Tibial nerve (tissue), 4 donors: ENCODE data around the gene HNRNPF. TPM values are rescaled to one million over a fixed set of nuclear protein-coding genes. Genes with fewer than 3 reads are reported as not detected.
A peak's percentile ranks its signal among the peaks of the same experiment; 100 is the strongest.

Experiments used
- DNase-seq, 2 donors: peaks; one replicate each; pipeline ENCODE4 v3.0.0-alpha.2; 2019; ENCODE audit warnings: low spot score in 2 of 2
- H3K27ac ChIP-seq, 4 donors: fragments of 200-600 bp; sonication (generic) in 3 of 4; one replicate each; pipeline ENCODE4 v1.5.1; 2017 to 2019; ENCODE audit warnings: mild to moderate bottlenecking in 1 of 4
- H3K27me3 ChIP-seq, 2 donors: fragments of 200-600 bp; sonication (generic) in 1 of 2; one replicate each; pipeline versions ENCODE4 v1.5.1 to v1.6.0; 2017 to 2019
- H3K36me3 ChIP-seq, 3 donors: fragments of 200-600 bp; sonication (generic); one replicate each; pipeline ENCODE4 v1.5.1; 2018 to 2019
- H3K4me1 ChIP-seq, 4 donors: fragments of 200-600 bp; sonication (generic) in 3 of 4; one replicate each; pipeline ENCODE4 v1.5.1; 2017 to 2019
- H3K4me3 ChIP-seq, 4 donors: fragments of 200-600 bp; sonication (generic) in 3 of 4; one replicate each; pipeline ENCODE4 v1.5.1; 2017 to 2019; ENCODE audit warnings: mild to moderate bottlenecking in 1 of 4, moderate library complexity in 1 of 4
- H3K9me3 ChIP-seq, 4 donors: fragments of 200-600 bp; sonication (generic) in 3 of 4; one replicate each; pipeline ENCODE4 v1.5.1; 2017 to 2019
- EP300 ChIP-seq, 2 donors: sonication (generic); formaldehyde crosslinking; IDR thresholded peaks; one replicate each; pipeline ENCODE4 v1.6.1; 2017; ENCODE audit warnings: antibody characterized with exemption in 2 of 2, mild to moderate bottlenecking in 1 of 2
- POLR2A ChIP-seq, 2 donors: fragments of 450-650 bp; IDR thresholded peaks; one replicate each; pipeline ENCODE4 v1.6.1; 2017; ENCODE audit warnings: antibody characterized with exemption in 2 of 2, mild to moderate bottlenecking in 2 of 2, moderate library complexity in 2 of 2
- WGBS, 2 donors: methylation state at CpG; one replicate each; pipeline ENCODE4 v1.1.5; 2018; 5-methylcytosine and 5-hydroxymethylcytosine counted together
- total RNA-seq, 4 donors: library from RNA; depleted of rRNA; stranded (reverse); fragments of >200 nt; gene quantifications; one replicate each; pipeline ENCODE4 v1.1.0, GENCODE V29; 2016
- TF ChIP-seq, protein P1 (sequence below), 5 experiments: fragments of 200-600 bp in 3 of 5; fragments of 450-650 bp in 2 of 5; sonication (generic) in 3 of 5; IDR thresholded peaks; one replicate each; pipeline ENCODE4 v1.5.1; 2016 to 2019; ENCODE audit warnings: antibody characterized with exemption in 5 of 5, mild to moderate bottlenecking in 3 of 5, moderate library complexity in 2 of 5

Gene HNRNPF
- total RNA-seq, 4 donors from 2014 or later, result 112 to 136 (median 134) TPM

DNA sequence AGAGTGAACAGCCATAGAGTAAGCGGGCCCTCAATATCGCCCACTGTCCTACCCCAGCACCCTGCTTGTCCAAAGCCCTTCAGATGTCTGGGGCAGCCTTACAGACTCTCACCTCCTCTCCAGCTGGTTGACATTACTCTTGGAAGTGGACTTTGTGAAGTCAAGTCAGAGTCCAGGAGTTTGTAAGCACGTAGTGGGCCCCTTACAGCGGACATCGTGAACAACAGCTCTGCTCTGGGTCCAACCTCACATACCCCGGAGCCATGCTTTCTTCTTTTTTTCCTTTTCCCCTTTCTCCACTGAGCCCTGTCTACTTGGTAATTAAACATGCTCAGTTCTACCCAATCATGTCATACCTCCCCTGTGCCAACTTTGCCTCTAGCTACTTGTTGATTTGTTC lies 17.5 kb downstream of the HNRNPF start:
- Histone ChIP-seq H3K27me3 (no peaks in the 10 kb centered on the region), H3K27ac (peak overlapping the region in 1 of 4 donors; percentile 10), H3K4me1 (peaks cover 0 to 74% (median 21%) of the 10 kb centered on the region in 4 donors), H3K9me3 (no peaks in the 10 kb centered on the region), H3K4me3 (no peak overlapping the region), H3K36me3 (peaks cover 3 to 85% (median 36%) of the 10 kb centered on the region in 3 donors)
- DNase-seq, result no peak
- no peak for TF ChIP-seq POLR2A (IDR thresholded peaks at IDR 0.05)
- TF ChIP-seq, protein P1, sequence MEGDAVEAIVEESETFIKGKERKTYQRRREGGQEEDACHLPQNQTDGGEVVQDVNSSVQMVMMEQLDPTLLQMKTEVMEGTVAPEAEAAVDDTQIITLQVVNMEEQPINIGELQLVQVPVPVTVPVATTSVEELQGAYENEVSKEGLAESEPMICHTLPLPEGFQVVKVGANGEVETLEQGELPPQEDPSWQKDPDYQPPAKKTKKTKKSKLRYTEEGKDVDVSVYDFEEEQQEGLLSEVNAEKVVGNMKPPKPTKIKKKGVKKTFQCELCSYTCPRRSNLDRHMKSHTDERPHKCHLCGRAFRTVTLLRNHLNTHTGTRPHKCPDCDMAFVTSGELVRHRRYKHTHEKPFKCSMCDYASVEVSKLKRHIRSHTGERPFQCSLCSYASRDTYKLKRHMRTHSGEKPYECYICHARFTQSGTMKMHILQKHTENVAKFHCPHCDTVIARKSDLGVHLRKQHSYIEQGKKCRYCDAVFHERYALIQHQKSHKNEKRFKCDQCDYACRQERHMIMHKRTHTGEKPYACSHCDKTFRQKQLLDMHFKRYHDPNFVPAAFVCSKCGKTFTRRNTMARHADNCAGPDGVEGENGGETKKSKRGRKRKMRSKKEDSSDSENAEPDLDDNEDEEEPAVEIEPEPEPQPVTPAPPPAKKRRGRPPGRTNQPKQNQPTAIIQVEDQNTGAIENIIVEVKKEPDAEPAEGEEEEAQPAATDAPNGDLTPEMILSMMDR (IDR thresholded peaks at IDR 0.05), result no peak
- no peak for TF ChIP-seq EP300 (IDR thresholded peaks at IDR 0.05)
- WGBS, 2 donors, result 90% methylated on average over 6 of the region's 6 CpGs

DNA sequence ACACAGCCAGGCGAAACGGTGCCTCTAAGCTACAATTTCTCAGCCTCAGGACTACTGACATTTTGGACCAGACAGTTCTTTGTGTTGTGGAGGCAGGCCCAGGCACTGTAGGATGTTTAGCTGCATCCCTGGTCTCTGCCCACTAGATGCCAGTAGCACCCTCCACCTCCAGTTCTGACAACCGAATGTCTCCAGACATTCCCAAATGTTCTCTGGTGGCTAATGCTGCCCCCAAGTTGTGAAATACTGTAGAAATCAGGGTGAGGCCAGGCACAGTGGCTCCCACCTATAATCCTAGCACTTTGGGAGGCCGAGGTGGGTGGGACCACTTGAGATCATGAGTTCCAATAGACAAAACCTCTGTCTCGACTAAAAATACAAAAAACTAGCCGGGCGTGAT lies 18.2 kb downstream of the HNRNPF start:
- 57 to 58% methylated on average over 7 of the region's 7 CpGs for WGBS, 2 donors
- peak overlapping the region in 2 of 4 donors; percentile 10 to 19 for H3K27ac ChIP-seq
- H3K4me1 ChIP-seq, result peaks cover 0 to 68% (median 20%) of the 10 kb centered on the region in 4 donors
- TF ChIP-seq EP300 (IDR thresholded peaks at IDR 0.05) (peak in 1 of 2 donors; percentile 29), POLR2A (IDR thresholded peaks at IDR 0.05) (no peak)
- TF ChIP-seq, protein P1 (IDR thresholded peaks at IDR 0.05), result peak; percentile 19 to 67 (median 40)
- H3K4me3 ChIP-seq, result no peak overlapping the region
- no peaks in the 10 kb centered on the region for H3K27me3 ChIP-seq
- no peak for DNase-seq
- peaks cover 3 to 92% (median 38%) of the 10 kb centered on the region in 3 donors for H3K36me3 ChIP-seq
- no peaks in the 10 kb centered on the region for H3K9me3 ChIP-seq

DNA sequence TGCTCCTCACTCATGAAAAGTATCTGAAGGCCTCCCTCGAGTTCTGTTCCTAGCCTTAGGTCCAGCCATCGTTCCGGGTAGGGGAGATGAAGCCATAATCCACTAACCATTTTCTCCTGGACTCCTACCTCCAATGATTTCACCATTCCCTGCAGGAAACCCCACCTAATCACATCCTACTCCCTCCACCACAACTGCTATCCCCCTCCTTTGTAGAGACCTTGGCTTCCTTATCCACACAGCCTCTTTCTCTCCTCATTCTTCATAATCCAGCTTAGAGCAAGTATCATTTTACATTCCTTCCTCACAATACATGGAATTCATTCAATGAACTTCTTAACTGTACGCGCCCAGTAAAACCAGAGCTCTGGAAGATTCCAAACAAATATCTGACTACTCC lies 18.7 kb downstream of the HNRNPF start:
- TF ChIP-seq EP300 (IDR thresholded peaks at IDR 0.05) (no peak), POLR2A (IDR thresholded peaks at IDR 0.05) (no peak)
- TF ChIP-seq, protein P1 (IDR thresholded peaks at IDR 0.05), result no peak
- peaks cover 4 to 96% (median 38%) of the 10 kb centered on the region in 3 donors for H3K36me3 ChIP-seq

DNA sequence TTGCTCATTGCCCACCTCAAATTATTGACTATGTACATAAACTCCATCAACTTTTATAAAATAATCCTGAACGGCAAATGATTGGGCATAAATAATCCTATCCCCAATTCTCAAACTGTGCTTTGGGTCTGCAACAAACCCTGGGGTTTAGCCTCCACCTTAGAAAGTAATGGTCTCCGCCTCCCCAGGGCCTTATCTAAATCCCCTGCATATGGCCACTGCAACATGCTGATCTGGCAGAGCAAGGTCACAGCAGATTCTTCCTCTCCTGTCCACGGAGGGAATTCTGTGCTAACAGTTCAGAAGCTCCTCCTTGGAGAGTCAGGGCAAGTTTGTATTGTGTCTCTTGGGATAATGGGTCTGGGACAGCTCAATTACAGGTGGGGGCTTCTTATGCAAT lies 19.1 kb downstream of the HNRNPF start:
- Histone ChIP-seq H3K4me1 (peaks cover 0 to 59% (median 13%) of the 10 kb centered on the region in 4 donors), H3K27ac (no peak overlapping the region), H3K36me3 (peaks cover 4 to 97% (median 38%) of the 10 kb centered on the region in 3 donors)

More for the DNA sequence above, 18.7 kb downstream of the HNRNPF start:
- Histone ChIP-seq H3K27ac (no peak overlapping the region), H3K4me1 (peaks cover 0 to 64% (median 18%) of the 10 kb centered on the region in 4 donors), H3K4me3 (no peak overlapping the region), H3K9me3 (no peaks in the 10 kb centered on the region), H3K27me3 (no peaks in the 10 kb centered on the region)
- no peak for DNase-seq
- 74 to 81% methylated on average over 5 of the region's 5 CpGs for WGBS, 2 donors

DNA sequence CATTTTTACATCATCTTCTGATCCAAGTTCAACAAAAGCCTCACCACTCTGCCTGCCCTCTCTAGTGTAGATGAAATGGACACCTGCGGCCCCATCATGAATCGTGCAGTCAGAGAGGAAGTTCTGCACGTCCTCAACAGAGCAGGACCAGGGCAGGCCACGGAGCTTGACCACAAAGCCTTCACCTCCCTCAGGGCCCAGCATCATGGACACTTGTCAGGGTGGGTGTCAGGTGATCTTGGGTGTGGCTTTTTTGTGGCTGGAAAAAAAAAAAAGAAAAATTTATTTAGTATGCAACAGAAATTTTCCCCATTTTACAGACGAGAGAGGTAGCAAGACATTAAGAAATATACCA lies 21.3 kb downstream of the HNRNPF start:
- Histone ChIP-seq H3K4me1 (peaks cover 0 to 37% (median 3%) of the 10 kb centered on the region in 4 donors), H3K36me3 (peaks cover 4 to 83% (median 34%) of the 10 kb centered on the region in 3 donors), H3K27me3 (no peaks in the 10 kb centered on the region), H3K4me3 (no peak overlapping the region), H3K27ac (no peak overlapping the region), H3K9me3 (no peaks in the 10 kb centered on the region)
- TF ChIP-seq EP300 (IDR thresholded peaks at IDR 0.05) (no peak), POLR2A (IDR thresholded peaks at IDR 0.05) (no peak)
- TF ChIP-seq, protein P1 (IDR thresholded peaks at IDR 0.05), result no peak
- no peak for DNase-seq
- 68 to 74% methylated on average over 5 of the region's 5 CpGs for WGBS, 2 donors

More for the DNA sequence above, 19.1 kb downstream of the HNRNPF start:
- no peaks in the 10 kb centered on the region for H3K27me3 ChIP-seq
- DNase-seq, result no peak
- no peak for TF ChIP-seq EP300 (IDR thresholded peaks at IDR 0.05)
- TF ChIP-seq, protein P1 (IDR thresholded peaks at IDR 0.05), result no peak
- no peaks in the 10 kb centered on the region for H3K9me3 ChIP-seq
- 61 to 63% methylated on average over 3 of the region's 3 CpGs for WGBS, 2 donors
- no peak overlapping the region for H3K4me3 ChIP-seq
